Jurkat, Clone E6-1 (cell line): ENCODE data around the gene HEXIM1.

Experiments used
- DNase-seq: peaks from one replicate; pipeline ENCODE4 v3.0.0-alpha.2; 2011; ENCODE audit warnings: low read depth, low spot score
- H3K4me3 ChIP-seq: 2 replicates; pipeline ENCODE4 v1.5.1; 2011; ENCODE audit warnings: mild to moderate bottlenecking, low read length, control low read depth, moderate library complexity

Gene HEXIM1

GRCh38 chr17:45200701-45201100 is 52.4 kb downstream of the HEXIM1 start:
- DNase-seq: no peak

DNA sequence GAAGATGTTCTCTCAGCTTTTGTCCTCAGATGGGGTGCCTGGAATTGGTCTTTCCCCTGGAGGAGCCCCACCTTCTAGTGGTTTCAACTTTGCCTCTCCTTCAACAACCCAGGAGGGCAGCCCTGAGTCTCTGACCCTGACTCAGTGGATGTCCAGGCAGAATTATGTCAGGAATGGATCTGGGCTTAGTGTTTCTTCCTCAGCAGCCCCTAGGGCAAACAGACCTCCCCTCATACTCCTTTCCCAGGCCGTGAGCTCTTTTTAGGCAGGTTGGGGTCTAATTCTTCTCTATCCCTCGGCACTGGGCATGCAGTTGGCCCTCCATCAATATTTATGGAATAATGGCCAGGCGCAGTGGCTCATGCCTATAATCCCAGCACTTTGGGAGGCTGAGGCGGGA is 53.2 kb downstream of the HEXIM1 start:
- H3K4me3 ChIP-seq: no peak overlapping the region
- DNase-seq: no peak

More at GRCh38 chr17:45200701-45201100, 52.4 kb downstream of the HEXIM1 start:
- no peak overlapping the region for H3K4me3 ChIP-seq
